GM19023 (cell line): ENCODE data around the gene ATP2B3.
"Not testable (repeated sequence)": the region's sequence is repeated elsewhere in the genome, so short reads cannot be mapped to it uniquely, and the experiment has no call there.

Experiments
- ATAC-seq: cut with Tn5 transposase; IDR thresholded peaks from one replicate; pipeline ENCODE4 v1.9.1; 2021; ENCODE audit warnings: mild to moderate bottlenecking, moderate library complexity; ENCODE audit not compliant: unreplicated experiment

The ATP2B3 gene

GRCh38 chrX:153592091-153592833, 74.8 kb downstream of the ATP2B3 start:
- no peak for ATAC-seq

DNA sequence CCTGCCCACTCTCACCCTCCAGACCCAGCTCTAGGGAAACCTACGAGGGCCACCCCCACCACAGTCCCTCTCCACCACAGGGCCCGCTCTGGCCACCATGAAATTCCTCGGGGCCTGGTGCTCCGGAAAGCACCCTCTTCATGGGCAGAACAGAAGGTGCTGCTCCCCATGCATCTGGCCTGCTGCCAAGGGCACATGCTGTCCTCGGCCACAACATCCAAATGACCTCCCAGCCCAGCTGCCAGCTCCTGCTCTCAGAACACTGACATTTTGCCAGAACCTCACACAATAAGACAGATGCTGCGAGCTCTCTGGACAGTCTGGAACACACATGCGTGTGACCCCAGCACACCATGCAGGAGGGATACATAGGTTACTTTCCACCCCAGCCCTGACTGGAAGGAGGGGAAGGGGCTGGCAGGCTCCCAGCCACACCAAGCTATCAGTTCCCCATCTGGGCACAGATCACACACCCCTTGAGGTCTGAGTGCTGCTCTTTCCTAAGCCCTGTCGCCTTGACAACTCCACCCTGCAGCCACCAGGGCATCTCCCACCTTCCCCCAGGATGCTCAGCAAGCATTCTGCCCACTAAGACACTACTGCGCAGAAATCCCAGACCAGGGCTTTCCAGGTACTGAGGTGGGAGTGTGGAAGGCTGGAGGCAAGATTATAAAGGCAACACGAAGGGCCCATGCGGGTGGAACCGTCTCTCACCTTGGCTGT, 75.7 kb downstream of the ATP2B3 start:
- no peak for ATAC-seq

- no peak for ATAC-seq
Measured at GRCh38 chrX:153593811-153594500, 76.5 kb downstream of the ATP2B3 start.

GRCh38 chrX:153595387-153595786, 77.9 kb downstream of the ATP2B3 start:
- no peak for ATAC-seq

GRCh38 chrX:153595859-153596857, 78.7 kb downstream of the ATP2B3 start:
- no peak for ATAC-seq

DNA sequence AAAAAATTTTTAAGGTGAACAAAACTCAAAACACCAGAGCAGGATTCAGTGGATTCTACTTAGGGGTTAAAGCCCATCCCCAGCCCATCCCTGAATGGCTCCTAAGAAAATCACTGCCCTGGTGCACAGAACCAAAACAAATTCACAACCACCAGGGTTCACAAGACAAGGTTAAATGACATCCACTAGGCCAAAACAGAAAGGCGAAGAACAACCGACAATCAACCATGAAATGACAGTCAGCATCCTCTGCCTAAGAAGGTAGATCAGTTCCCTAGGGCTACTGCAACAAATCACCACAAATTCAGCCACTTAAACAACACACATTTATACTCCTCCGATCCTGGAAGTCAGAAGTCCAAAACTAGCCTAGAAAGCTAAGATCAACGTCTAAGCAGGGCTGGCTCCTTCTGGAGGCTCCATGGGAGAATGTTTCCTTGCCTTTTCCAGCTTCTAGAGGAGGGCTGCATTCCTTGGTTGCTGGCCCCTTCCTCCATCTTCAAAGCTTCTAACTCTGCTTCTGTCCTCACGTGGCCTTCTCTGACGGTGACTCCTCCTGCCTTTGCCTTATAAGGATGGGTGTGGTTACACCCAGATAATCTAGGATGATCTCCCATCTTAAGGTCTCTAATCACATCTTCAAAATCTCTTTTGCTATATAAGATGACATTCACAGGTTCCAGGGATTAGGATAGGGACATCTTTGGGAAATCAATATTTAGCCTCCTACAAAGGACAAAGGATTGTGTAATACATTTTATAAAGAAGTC, 79.7 kb downstream of the ATP2B3 start:
- no peak for ATAC-seq

GRCh38 chrX:153598541-153599191, 81.2 kb downstream of the ATP2B3 start, which contains the start of gene CCNQ:
TSS of gene CCNQ (minus strand) at chrX:153599139. CDS start at chrX:153599073, 66 bp downstream.
- ATAC-seq: peak; percentile 53

GRCh38 chrX:153599192-153600031, 82.0 kb downstream of the ATP2B3 start:
- peak; percentile 78 for ATAC-seq

DNA sequence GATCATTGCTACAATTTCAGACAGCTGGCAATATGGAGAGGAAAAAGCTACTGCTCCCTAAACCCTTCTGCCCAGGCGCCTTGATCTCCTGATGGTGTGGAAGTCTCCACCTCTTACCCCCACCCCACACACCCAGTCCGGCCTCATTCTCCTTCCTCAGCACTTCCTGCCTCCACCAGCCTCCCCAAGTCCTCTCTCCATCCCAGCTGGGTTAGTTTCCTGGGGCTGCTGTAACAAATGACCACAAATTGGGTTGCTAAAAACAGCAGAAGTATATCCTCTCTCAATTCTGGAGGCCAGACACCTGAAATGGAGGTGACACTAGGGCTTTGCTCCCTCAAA, 82.6 kb downstream of the ATP2B3 start:
- ATAC-seq: no peak

DNA sequence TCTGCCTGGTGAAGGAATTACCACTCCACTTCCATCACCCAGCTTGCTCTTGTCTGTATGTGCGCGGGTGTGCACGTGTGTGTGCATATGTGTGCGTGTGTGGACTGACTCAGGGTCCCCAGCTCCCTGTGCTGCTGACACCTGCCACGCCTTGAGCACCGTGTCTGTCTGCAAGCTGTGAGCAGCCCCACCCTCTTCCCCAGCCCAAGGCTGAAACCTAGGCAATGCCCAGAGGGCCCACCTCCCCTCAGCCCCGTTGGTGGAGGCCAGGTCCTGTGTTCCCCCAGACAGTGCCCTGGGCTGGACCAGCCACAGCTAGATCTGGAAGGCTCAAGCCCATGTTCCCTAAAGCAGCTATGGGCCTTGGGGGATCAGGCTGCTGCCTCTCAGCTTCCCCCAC, 83.5 kb downstream of the ATP2B3 start:
- ATAC-seq: no peak

DNA sequence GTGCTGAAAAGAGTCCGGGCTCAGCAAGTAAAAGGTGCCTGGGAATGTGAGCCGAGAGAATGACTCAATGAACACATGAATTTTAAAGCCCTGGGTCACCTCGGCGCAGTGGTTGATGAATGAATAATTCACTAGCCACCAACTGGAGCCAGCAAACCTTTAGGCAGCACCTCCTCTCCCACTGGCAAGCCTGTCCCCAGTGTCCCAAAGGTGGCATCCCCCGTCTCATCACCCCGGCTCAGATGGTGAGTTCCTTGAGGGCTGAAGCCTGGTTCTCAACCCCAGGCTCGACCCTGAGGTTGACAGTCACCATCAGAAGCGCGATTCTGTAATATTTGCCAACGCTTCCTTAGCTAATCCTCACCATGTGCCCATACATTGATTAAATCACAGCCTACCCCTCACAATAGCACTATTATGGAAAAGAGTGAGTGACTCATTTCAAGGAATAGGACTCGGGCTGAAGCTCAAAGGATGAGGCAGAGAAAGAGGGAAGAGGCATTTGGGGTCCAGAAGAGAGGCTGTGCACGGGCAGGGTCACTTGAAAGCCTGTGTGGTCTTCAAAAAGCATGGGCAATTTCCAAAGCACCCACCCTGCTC, 84.2 kb downstream of the ATP2B3 start:
- no peak for ATAC-seq

GRCh38 chrX:153602601-153603000, 85.2 kb downstream of the ATP2B3 start:
- ATAC-seq: no peak

GRCh38 chrX:153603131-153603656, 85.8 kb downstream of the ATP2B3 start:
- no peak for ATAC-seq

DNA sequence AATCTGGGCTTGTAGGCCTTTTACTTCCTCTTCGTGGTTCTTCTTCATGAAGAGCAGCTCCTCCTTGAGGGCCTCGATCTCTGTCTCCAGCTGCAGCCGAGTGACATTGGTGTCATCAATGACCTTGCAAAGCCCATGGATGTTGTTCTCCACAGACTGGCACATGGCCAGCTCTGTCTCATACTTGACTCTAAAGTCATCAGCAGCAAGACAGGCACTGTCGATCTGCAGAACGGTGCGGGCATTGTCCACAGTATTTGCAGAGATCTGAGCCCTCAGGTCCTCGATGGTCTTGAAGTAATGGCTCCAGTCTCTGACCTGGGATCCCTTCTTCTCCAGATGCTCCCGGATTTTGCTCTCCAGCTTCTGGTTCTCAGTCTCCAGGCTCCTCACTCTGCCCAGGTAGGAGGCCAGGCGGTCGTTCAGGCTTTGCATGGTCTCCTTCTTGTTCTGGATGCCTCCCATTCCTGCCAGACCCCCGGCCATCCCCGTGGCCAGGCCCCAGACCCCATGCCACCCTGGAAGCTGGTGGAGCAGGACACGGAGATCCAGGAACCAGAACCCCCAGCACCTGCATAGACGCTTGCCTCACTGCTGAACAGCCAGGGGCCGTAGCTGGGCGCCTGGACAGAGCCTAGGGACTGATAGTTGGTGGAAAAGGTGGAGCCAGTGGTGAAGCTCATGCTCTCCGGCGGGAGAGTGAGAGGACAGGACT, 87.4 kb downstream of the ATP2B3 start:
- ATAC-seq: not testable (repeated sequence)

DNA sequence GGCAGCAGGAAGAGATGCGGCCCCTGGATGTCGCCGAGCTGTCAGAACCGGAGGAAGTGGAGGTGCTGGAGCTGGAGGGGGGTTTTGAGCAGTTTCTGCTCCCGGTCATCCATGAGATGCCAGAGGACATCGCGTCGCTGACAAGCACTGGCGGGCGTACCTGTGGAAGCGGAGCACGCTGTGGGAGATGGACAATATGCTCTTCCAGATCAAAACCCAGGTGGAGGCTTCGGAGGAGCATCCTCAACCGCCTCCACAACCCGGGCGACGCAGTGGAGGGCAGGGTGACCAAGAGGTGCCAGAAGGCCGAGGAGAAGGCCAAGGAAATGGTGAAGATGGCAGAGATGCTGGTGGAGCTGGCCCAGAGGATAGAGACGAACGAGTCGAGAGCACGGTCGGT, 89.1 kb downstream of the ATP2B3 start:
- ATAC-seq: no peak

GRCh38 chrX:153608376-153608775, 90.9 kb downstream of the ATP2B3 start:
- no peak for ATAC-seq

DNA sequence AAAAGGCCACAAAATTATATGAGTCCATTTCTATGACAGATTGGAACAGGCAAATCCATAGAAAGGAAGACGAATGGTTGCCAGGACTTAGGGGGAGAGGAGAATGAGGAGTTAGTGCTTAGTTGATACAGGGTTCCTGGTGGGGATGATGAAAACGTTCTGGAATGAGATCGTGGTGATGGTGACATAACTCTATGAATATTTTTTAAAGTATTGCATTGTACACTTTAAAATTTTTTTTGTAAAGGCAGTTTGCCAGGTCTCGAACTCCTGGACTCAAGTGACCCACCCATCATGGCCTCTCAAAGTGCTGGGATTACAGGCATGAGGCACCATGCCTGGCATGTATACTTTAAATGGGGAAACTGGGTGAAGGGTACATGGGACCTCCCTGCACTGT, 91.4 kb downstream of the ATP2B3 start:
- ATAC-seq: no peak
